OCI-M2 (cell line): ENCODE results near the gene EFCAB12.
"Not testable (repeated sequence)": the region's sequence is repeated elsewhere in the genome, so short reads cannot be mapped to it uniquely, and the experiment has no call there.

Experiments used
- DNase-seq: peaks from one replicate; lab custom pipeline; 2025; ENCODE audit not compliant: unreplicated experiment; lab: John Stamatoyannopoulos, UW

The EFCAB12 gene

DNA sequence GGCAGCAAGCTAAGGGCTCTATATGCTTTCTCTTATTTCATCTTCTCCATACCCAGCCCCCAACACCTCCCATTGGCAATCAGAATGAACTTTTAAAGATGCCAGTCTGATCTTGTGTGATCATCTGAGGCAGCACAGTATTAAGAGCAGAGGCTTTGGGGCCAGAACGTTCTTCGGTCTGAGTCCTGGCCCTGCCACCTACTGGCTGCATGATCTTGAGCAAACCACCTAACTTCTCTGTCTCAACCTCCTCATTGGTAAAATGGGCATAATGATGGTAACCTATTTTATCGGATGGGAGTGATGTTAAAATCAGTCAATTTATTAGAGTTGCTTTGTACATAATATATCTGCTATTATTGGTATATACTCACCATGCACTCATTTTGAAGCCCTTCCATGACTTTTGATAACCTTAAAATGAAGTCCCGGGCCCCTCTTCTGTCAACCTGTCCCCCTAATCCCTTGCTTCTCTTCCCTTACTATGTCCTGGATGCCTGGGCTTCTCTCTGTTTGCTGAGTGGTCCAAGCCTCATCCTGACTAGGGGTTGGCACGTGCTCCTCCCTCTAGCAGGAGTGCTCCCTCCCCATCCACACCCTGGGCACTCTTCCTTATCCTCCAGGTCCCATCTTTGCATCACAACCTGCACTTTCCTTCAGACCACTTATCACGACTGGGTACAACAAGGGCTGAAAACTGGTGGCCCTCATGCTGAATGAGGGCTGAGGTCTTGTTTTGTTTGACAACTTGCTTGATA, 6.3 kb downstream of the EFCAB12 start:
- DNase-seq = no peak

DNA sequence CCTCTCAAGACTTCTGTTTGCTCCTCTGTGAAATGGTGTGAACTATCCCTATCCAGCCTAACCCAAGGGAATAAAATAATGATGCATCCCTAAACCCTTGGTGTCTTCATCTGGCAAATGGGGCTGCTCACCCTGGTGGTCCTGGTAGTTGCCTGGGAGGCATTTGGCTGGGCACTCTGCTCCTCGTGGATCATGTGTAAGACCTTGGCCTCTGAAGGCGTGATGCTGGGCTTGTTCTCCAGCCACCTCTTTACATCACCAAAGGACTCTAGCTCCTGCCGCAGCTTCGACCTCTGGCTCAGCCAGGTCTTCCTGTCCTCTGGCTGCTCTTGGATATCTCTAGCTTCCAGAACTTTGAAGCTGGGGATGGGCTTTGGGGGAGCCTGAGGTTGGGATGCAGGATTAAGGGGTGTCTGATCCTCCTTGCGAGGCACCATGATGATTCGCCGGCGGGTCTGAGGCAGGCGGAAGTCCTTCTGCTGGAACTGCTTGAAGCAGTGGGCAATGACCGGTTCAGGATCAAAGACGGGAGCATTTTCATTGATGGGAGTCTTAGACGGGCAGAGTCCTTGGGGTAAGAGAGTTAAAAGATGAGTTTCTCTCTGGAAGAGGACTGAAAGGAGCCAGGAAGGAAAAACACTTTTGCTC, 7.1 kb downstream of the EFCAB12 start:
- DNase-seq = no peak

DNA sequence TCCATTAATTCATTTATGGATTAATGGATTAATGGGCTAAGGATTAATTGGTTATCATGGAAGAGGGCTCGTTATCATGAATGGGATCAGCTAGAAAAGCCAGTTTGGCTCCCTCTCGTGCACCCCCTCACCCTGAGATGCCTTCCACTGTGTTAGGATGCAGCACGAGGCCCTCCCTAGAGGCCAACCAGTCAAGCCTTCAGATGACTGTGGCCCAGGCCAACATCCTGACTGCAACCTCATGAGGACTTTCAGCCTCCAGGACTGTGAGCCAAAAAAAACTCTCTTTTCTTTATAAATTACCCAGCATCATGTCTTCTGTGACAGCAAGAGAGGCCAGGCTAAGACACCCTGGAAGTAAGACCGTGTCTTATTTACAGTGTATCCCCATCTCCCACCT, 9.0 kb downstream of the EFCAB12 start:
- no peak for DNase-seq

- no peak for DNase-seq
Observed at GRCh38 chr3:129418041-129418973, 10.1 kb downstream of the EFCAB12 start.

DNA sequence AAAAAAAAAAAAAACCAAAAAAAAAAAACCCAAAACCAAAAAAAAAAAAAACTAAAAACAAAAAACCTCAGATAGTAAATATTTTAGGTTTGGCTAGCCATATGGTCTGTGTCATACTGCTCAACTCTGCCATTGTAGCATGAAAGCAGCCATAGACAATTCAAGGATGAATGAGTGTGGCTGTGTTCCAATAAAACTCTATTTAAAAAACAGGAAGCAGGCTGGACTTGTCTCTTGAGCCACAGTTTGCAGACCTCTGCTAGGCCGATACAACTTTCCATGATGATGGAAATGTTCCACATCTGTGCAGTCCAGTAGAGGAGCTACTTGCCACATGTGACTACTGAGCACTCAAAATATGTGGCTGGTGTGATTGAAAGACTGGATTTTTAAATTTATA, 11.1 kb downstream of the EFCAB12 start:
- no peak for DNase-seq

DNA sequence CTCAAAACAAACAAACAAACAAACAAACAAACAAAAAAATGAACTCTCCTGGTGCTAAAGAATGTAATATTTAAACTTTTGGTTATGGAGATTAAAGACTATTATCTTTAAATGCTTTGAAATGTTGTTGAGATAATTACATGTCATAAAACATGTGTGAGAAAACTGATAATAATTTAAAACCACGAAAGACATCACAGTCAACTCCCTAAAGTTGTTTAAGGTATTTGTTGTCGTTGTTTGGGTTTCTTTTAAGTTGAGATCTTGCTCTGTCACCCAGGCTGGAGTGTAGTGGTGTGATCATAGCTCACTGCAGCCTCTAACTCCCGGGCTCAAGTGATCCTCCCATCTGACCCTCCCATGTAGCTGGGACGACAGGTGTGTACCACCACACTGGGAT, 12.0 kb downstream of the EFCAB12 start:
- no peak for DNase-seq

DNA sequence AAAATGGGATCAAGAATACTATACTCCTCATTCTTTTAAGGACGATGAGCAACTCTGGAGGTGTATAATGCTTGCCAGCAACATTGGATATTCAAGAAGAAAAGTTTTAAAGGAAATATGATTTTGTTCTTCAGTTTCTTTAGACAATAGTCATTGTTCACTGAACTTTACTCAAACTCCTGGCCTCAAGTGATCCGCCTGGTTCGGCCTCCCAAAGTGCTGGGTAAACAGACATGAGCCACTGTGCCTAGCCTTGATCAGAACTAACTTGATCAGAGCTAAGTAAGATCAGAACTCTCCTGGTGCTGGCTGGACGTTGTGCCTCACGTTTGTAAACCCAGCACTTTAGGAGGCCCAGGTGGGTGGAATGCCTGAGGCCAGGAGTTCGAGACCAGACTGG, 12.6 kb downstream of the EFCAB12 start:
- no peak for DNase-seq

- DNase-seq = no peak
Observed at GRCh38 chr3:129415378-129415777, 13.1 kb downstream of the EFCAB12 start.

- DNase-seq = peak; percentile 49
Observed at GRCh38 chr3:129413687-129414506, 14.5 kb downstream of the EFCAB12 start.

DNA sequence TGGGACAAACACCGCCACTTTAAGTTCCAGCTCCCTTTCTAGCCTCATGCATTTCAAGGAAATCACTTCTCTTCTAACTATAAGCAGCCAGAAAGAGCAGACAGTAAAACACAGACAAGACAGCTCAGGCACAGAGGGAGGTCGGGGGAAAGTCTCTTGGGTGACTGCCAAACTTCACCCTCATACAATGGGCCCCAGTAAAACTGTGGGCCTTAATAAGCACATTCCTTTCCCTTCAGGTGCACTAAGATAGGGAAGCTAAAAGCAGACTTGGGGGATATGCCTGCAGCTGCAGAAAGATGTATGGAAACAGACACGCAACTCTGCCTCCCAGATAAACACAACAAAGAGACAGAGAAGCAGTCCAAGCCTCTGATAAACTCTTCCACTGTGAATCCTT, 15.2 kb downstream of the EFCAB12 start:
- not testable (repeated sequence) for DNase-seq

DNA sequence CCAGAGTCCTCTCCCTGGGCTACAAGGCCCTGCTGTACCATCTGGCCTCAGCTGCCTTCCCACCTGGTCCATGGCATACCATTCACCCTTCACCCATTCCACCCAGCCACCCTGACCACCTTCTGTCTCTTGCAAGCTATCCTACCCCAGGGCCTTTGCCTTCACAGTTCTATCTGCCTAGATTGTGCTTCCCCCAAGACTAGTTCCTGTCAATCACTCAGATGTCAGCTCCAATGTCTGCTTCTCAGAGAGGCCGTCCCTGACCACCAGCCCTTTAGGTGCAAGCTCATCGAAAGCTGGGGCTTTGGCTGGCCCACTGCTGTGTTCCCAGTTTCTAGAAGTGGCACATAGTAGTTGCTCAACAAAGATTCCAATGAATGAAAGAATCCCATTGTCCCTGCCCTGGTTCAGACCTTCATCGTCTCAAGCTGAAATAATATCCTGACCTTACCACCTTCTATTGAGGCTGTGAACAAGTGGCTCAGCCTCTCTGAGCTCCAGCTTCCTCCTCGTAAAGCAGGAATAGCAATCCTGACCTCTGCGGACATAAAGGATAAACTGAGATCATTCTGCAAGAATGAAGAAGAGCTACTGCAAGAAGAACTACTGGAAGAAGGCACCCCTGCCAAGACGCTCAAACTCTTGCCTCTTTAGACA, 15.8 kb downstream of the EFCAB12 start:
- no peak for DNase-seq

- DNase-seq = no peak
Observed at GRCh38 chr3:129410971-129411370, 17.5 kb downstream of the EFCAB12 start.

DNA sequence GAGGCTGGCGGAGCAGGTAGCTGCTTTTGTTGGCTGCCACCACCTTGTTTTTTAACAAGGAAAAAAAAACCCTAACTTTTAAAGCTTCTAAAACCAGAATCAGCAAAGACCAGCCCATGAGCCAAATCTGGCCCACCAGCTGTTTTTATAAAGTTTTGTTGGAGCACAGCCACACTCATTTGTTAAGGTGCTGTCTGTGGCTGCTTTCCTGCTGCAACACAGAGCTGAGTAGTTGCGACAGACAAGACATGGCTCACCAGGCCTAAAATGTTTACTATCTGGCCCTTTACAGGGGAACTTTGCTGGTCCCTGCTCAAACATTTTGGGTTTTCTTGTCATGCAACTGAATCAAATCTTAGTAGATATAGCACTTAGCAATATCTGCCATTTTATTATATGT, 18.9 kb downstream of the EFCAB12 start:
- DNase-seq = no peak

- no peak for DNase-seq
Observed at GRCh38 chr3:129404610-129405009, 23.8 kb downstream of the EFCAB12 start.

- DNase-seq = no peak
Observed at GRCh38 chr3:129404130-129404529, 24.3 kb downstream of the EFCAB12 start.

DNA sequence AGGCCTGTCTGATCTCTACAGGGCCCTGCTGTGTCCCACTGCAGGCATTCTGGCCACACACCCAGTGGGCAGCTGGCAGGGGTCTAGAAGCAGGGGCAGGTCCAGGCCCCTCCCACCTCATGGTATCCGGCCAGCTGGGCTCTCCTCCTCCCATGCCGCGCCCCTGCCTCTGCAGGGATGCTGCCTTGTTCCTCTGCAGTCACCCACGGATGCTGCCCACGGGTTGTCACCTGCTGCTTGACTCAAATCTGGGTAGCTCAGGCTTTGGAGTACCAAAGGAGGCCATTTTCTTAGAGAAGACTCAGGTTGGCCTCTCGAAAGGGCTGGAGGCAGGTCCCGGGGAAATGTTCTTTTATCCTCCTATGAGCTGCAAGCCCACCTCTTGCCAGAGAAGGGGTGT, 25.0 kb downstream of the EFCAB12 start:
- DNase-seq = no peak

GRCh38 chr3:129402616-129403015, 25.8 kb downstream of the EFCAB12 start:
- DNase-seq = no peak

- DNase-seq = no peak
Observed at GRCh38 chr3:129402210-129402609, 26.2 kb downstream of the EFCAB12 start.

DNA sequence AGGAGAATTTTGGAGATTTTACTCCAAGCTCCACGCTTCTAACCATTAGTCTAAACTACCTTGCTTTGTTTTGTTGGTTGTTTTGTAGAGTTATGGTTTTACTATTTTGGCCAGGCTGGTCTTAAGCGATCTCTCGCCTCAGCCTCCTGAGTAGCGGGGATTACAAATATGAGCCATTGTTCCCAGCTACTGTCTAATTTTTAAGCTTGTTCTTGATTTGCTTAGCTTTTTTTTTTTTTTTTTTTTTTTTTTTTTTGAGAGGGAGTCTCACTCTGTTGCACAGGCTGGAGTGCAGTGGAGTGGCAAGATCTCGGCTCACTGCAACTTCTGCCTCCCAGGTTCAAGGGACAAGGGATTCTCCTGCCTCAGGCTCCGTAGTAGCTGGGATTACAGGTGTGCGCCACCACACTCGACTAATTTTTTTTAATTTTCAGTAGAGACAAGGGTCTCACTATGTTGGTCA, 28.5 kb downstream of the EFCAB12 start:
- no peak for DNase-seq
